ENCODE measurements around the gene SETBP1.

Gene SETBP1

GRCh38 chr18:44866103-44866502 is 185.4 kb downstream of the SETBP1 start:
- no peaks in the 10 kb centered on the region for H3K27me3 ChIP-seq

GRCh38 chr18:44869533-44869932 is 188.8 kb downstream of the SETBP1 start:
- Histone ChIP-seq H3K9me3 (no peaks in the 10 kb centered on the region), H3K4me1 (no peaks in the 10 kb centered on the region), H3K4me3 (ENCODE audit: low read depth, low read length) (no peak overlapping the region), H3K36me3 (no peaks in the 10 kb centered on the region), H3K27me3 (no peaks in the 10 kb centered on the region)
- DNase-seq, result no peak
- no peak for TF ChIP-seq CTCF (IDR thresholded peaks at IDR 0.05; ENCODE audit: low read depth, low read length)

More at GRCh38 chr18:44866103-44866502, 185.4 kb downstream of the SETBP1 start:
- Histone ChIP-seq H3K4me3 (ENCODE audit: low read depth, low read length) (no peak overlapping the region), H3K36me3 (no peaks in the 10 kb centered on the region), H3K4me1 (no peaks in the 10 kb centered on the region), H3K9me3 (no peaks in the 10 kb centered on the region)
- no peak for TF ChIP-seq CTCF (IDR thresholded peaks at IDR 0.05; ENCODE audit: low read depth, low read length)
- no peak for DNase-seq

GRCh38 chr18:44870631-44871502 is 190.2 kb downstream of the SETBP1 start:
- peak; percentile 24 for DNase-seq
- Histone ChIP-seq H3K4me1 (no peaks in the 10 kb centered on the region), H3K9me3 (no peaks in the 10 kb centered on the region), H3K36me3 (no peaks in the 10 kb centered on the region), H3K4me3 (ENCODE audit: low read depth, low read length) (no peak overlapping the region), H3K27me3 (no peaks in the 10 kb centered on the region)
- TF ChIP-seq CTCF (IDR thresholded peaks at IDR 0.05; ENCODE audit: low read depth, low read length), result no peak

GRCh38 chr18:44871771-44872170 is 191.1 kb downstream of the SETBP1 start:
- Histone ChIP-seq H3K9me3 (no peaks in the 10 kb centered on the region), H3K27me3 (no peaks in the 10 kb centered on the region), H3K4me1 (no peaks in the 10 kb centered on the region), H3K36me3 (no peaks in the 10 kb centered on the region), H3K4me3 (ENCODE audit: low read depth, low read length) (no peak overlapping the region)
- no peak for TF ChIP-seq CTCF (IDR thresholded peaks at IDR 0.05; ENCODE audit: low read depth, low read length)
- no peak for DNase-seq

GRCh38 chr18:44876024-44876423 is 195.3 kb downstream of the SETBP1 start:
- H3K4me1 ChIP-seq, result no peaks in the 10 kb centered on the region
- no peak for DNase-seq
- TF ChIP-seq CTCF (IDR thresholded peaks at IDR 0.05; ENCODE audit: low read depth, low read length), result no peak
- H3K36me3 ChIP-seq, result no peaks in the 10 kb centered on the region
- H3K4me3 ChIP-seq (ENCODE audit: low read depth, low read length), result no peak overlapping the region
- no peaks in the 10 kb centered on the region for H3K27me3 ChIP-seq
- no peaks in the 10 kb centered on the region for H3K9me3 ChIP-seq

- H3K36me3 ChIP-seq, result no peaks in the 10 kb centered on the region
- no peaks in the 10 kb centered on the region for H3K4me1 ChIP-seq
- no peak for TF ChIP-seq CTCF (IDR thresholded peaks at IDR 0.05; ENCODE audit: low read depth, low read length)
- H3K4me3 ChIP-seq (ENCODE audit: low read depth, low read length), result no peak overlapping the region
- no peak for DNase-seq
- no peaks in the 10 kb centered on the region for H3K27me3 ChIP-seq
- H3K9me3 ChIP-seq, result no peaks in the 10 kb centered on the region
Measured at GRCh38 chr18:44876755-44877154, 196.1 kb downstream of the SETBP1 start.
